Stimulated activated CD8-positive, alpha-beta memory T cell treated with anti-CD3 and anti-CD28 coated beads, Interleukin-7, amount 100 ng/mL, for 4 hours (primary cell): ENCODE data around the gene NARS2.
"Not testable (repeated sequence)": the region's sequence is repeated elsewhere in the genome, so short reads cannot be mapped to it uniquely, and the experiment has no call there.

Experiments
- DNase-seq, 2 donors: peaks; one replicate each; pipeline ENCODE4 v3.0.0-alpha.2; 2020; ENCODE audit warnings: low read depth in 2 of 2

NARS2 gene, protein sequence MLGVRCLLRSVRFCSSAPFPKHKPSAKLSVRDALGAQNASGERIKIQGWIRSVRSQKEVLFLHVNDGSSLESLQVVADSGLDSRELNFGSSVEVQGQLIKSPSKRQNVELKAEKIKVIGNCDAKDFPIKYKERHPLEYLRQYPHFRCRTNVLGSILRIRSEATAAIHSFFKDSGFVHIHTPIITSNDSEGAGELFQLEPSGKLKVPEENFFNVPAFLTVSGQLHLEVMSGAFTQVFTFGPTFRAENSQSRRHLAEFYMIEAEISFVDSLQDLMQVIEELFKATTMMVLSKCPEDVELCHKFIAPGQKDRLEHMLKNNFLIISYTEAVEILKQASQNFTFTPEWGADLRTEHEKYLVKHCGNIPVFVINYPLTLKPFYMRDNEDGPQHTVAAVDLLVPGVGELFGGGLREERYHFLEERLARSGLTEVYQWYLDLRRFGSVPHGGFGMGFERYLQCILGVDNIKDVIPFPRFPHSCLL

DNA sequence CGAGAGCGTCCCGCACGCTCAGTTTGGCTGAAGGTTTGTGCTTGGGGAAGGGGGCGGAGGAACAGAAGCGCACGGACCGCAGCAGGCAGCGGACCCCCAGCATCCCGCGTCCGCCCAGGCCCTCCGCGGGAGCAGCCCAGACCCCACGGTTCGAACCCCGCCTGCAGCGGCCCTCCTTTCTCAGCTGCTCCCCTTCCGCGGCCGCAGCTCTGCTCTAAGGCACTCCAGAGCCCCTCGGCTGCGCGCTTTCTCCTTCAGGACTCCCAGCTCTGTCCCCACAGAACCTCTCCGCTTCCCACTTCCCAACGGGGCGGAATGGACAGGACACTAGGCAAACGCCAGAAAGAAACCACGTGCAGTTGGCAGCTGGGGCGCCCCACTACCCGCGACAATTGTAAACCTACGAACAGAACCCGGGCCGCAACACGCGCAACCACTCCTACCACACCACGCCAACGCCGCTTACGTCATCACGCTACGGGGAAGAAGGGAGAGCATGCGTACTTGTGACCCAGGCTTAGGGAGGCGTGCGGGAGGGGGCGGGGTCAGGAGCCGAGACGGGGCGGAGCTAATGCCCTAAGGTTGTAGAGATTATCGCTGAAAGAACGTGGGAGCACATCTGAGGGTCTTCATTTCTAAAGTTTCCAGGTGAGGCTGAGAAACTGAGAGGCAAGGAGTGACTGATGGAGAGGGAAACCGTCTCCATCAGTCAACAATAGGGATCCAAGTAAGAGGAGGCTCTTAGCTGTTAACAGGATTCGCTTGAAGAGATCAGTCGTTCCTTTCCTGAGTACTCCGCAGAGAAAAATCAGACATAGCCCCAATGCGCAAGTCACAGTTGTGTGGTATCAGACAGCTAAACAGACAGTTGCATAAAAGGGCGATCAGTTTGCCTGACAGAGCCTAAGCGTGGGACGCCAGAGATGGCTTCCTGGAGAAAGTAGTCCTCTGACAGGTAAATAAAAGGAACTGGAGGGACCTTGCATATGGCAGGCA, at the start of gene NARS2:
TSS of gene NARS2 (minus strand) at position 479 of the 996 bp plus-strand sequence. CDS start at position 103, 376 bp downstream.
- peak; percentile 95 to 99 for DNase-seq

DNA sequence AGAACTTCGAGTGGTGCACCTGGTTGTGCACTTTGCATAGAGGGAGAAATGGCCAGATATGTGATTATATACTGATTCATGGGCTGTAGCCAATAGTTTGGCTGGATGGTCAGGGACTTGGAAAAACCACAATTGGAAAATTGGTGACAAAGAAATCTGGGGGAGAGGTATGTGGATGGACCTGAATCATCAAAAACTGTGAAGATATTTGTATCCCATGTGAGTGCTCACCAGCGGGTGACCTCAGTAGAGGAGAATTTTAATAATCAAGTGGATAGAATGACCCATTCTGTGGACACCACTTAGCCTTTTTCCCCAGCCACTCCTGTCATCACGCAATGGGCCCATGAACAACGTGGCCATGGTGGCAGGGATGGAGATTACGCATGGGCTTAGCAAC, 48.0 kb upstream of the NARS2 start:
- no peak for DNase-seq

DNA sequence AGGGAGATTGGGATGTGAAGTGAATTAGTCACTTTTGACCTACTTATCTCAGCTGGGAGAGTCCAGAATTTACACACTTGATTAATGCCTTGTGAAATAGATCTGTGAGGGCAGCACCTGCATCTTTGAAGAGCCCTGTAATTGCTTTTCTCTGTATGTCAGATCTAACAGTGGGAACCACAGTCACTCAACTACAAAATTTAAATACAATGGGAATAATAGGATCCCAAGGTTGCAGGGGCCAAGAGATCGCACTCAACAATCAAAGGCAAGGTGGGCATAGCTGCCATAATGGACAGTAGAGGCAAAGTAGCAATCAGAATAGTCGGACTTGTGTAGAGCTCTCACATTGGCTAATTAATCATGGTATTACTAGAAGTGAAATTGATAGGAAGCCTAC, 45.5 kb upstream of the NARS2 start:
- no peak for DNase-seq

- DNase-seq, result no peak
These were observed 41.1 kb upstream of the NARS2 start for GRCh38 chr11:78615724-78616123.

DNA sequence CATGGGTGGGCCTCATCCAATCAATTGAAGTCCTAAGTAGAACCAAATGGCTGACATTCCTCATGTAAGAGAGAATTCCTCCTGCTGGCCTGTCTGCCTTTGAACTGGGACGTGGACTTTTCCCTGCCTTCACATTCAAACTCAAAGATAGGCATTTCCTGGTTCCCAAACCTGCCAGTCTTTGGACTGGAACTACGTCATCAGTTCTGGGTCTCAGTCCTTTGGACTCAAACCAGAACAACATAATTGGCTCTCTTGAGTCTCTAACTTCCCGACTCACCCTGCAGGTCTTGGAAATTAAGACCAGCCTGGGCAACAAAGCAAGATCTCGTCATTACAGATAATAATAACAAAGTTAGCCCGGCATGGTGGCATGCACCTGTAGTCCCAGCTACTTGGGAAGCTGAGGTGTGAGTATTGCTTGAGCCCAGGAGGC, 38.7 kb upstream of the NARS2 start:
- no peak for DNase-seq

- no peak for DNase-seq
These were observed 38.2 kb upstream of the NARS2 start for GRCh38 chr11:78612721-78613377.

- not testable (repeated sequence) for DNase-seq
These were observed 34.7 kb upstream of the NARS2 start for GRCh38 chr11:78609321-78609720.

GRCh38 chr11:78607696-78608095, 33.0 kb upstream of the NARS2 start:
- no peak for DNase-seq

- DNase-seq, result no peak
These were observed 32.0 kb upstream of the NARS2 start for GRCh38 chr11:78606667-78607066.

- no peak for DNase-seq
These were observed 30.6 kb upstream of the NARS2 start for GRCh38 chr11:78605296-78605695.

DNA sequence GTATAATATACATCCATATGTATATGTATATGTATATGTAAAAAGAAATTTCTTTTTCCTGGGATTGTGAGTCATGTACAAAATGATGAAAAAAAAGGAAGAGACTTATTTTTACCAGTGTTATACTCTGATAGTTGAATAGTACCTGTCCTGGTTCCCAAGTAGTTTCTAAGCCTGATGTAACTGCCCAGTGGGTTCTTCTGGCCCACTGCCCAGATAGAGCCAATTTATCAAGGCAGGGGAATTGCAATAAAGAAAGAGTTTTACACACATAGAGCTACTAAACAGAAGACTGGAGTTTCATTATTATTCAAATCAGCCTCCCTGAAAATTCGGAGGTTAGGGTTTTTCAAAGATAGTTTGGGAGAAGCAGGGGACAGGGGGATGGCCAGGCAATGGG, 29.1 kb upstream of the NARS2 start:
- DNase-seq, result no peak

- not testable (repeated sequence) for DNase-seq
These were observed 28.1 kb upstream of the NARS2 start for GRCh38 chr11:78602771-78603170.

DNA sequence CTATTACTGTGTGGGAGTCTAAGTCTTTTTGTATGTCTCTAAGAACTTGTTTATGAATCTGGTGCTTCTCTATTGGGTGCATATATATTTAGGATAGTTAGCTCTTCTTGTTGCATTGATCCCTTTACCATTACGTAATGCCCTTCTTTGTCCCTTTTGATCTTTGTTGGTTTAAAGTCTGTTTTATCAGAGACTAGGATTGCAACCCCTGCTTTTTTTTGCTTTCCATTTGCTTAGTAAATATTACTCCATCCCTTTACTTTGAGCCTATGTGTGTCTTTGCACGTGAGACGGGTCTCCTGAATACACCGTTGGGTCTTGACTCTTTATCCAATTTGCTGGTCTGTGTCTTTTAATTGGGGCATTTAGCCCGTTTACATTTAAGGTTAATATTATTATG, 26.4 kb upstream of the NARS2 start:
- DNase-seq, result not testable (repeated sequence)

DNA sequence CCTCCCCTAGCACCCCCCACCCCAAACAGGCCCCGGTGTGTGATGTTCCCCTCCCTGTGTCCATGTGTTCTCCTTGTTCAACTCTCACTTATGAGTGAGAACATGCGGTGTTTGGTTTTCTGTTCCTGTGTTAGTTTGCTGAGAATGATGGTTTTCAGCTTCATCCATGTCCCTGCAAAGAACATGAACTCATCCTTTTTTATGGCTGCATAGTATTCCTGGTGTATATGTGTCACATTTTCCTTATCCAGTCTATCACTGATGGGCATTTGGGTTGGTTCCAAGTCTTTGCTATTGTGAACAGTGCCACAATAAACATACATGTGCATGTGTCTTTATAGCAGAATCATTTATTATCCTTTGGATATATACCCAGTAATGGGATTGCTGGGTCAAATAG, 22.9 kb upstream of the NARS2 start:
- not testable (repeated sequence) for DNase-seq

DNA sequence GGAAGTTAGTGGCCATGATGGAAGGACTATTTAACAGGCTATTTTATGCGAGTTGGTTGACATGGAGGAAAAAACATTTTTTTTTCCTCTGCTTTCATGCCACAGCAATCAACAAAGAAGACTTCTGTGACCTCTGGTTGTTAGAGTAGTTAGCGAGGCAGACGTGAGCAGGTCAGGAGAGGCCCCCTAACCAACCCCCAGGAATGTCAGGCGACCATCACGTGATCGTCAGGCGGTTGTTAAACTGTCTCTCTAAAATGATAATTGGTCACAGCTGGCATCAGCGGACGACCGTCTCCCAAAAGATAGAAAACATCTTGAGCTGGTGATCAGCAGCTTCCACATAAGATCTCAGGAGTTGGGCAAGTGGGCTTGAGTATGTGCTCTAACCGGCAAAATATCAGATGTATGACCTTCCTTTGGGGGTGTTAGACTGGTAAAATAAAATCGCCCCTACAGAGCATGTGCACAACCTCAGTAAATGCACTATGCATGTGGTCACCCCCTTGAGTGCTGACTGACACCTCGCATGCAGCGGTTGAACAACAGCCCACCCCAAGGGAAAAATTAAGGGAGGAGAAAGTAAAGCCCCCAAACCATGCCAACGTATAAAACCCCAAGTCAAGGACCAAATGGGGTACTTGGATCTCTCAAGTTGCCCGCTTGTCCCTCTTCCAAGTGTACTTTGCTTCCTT, 20.9 kb upstream of the NARS2 start:
- DNase-seq, result no peak

DNA sequence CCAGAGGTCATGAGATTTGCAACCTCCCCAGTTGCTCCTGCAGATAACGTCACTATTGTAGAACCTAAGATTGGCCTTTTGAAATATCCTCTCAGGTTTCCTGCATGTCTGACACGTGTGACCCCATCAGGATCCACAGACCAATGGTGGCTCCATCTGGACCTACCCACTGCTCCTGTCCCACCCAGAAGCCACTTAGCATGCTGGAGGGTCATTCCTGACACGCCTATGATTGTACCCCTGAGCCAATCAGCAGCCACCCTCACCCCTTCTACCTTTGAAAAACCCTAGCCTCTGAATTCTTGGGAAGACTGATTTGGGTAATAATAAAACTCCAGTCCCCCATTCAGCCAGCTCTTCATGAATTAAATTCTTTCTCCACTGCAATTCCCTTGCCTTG, 20.1 kb upstream of the NARS2 start:
- DNase-seq, result no peak

GRCh38 chr11:78588517-78588916, 13.9 kb upstream of the NARS2 start:
- no peak for DNase-seq

- no peak for DNase-seq
These were observed 12.8 kb upstream of the NARS2 start for GRCh38 chr11:78587446-78587845.

- no peak for DNase-seq
These were observed 11.9 kb upstream of the NARS2 start for GRCh38 chr11:78586452-78587046.

DNA sequence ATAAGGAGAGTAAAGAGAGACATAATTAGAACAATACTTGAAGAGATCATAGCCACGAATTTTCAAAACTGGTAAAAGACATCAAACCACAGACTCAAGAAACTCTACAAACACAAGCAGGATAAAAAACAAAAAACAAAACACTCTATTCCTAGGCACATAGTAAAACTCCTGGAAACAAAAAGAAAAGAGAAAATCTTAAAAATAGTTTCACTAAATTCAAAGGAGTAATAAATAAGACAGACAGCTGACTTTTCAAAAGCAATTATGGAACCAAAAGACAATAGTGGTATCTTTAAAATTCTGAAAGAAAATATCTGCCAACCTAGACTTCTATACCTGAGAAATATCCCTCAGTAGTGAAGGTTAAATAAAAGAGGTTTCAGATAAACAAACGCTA, 9.2 kb upstream of the NARS2 start:
- DNase-seq, result no peak

- no peak for DNase-seq
These were observed 2.8 kb upstream of the NARS2 start for GRCh38 chr11:78577495-78577894.
